A549 (cell line): ENCODE results near the gene MOB1B. TPM values are rescaled to one million over a fixed set of nuclear protein-coding genes. Genes with fewer than 3 reads are reported as not detected.

ENCODE experiments used
- ATAC-seq, 2 experiments: fragments of 200-7000 bp in 1 of 2; fragments of >200 bp in 1 of 2; cut with Nextera tagmentation in 1 of 2; cut with Tn5 transposase in 1 of 2; 3 replicates each; pipeline versions ENCODE4 v1.8.0 to v1.9.1; 2018 to 2020; ENCODE audit warnings: mild to moderate bottlenecking in 1 of 2, moderate library complexity in 1 of 2
- CTCF ChIA-PET: fragments of 300-600 bp; sonication (Branson Sonifier 250); formaldehyde crosslinking; extraction: SDS; loops from one replicate; lab custom pipeline; 2021; ENCODE audit warnings: antibody characterized with exemption, inconsistent platforms; lab: Yijun Ruan, JAX
- POLR2A ChIA-PET: fragments of 350-600 bp; formaldehyde crosslinking; extraction: SDS; loops from one replicate; lab custom pipeline; 2021; ENCODE audit warnings: antibody characterized with exemption, inconsistent platforms; lab: Yijun Ruan, JAX
- DNase-seq, 2 experiments: peaks; one replicate each; pipeline versions ENCODE4 v3.0.0 to v3.0.0-alpha.2; 2011 to 2016; ENCODE audit warnings: low read depth in 1 of 2, low spot score in 1 of 2
- FAIRE-seq: peaks from 2 replicates; lab custom pipeline; 2011; peaks lifted over from hg19 to GRCh38; lab: Jason Lieb, UNC
- H3K27ac ChIP-seq, 2 experiments: fragments of >200 bp; sonication (Bioruptor Twin); formaldehyde crosslinking; 3 replicates each; pipeline ENCODE4 v1.5.1; 2016 to 2017
- H3K4me1 ChIP-seq: fragments of >200 bp; sonication (Bioruptor Twin); formaldehyde crosslinking; 3 replicates; pipeline ENCODE4 v1.6.1; 2016
- H3K4me2 ChIP-seq: fragments of >200 bp; sonication (Bioruptor Twin); formaldehyde crosslinking; 3 replicates; pipeline ENCODE4 v1.6.1; 2016
- H3K4me3 ChIP-seq: fragments of >200 bp; sonication (Bioruptor Twin); formaldehyde crosslinking; 3 replicates; pipeline ENCODE4 v1.5.1; 2016
- H3K9me3 ChIP-seq: fragments of >200 bp; sonication (Bioruptor Twin); formaldehyde crosslinking; 3 replicates; pipeline ENCODE4 v1.6.1; 2016
- BCL3 ChIP-seq: fragments of >200 bp; sonication (Bioruptor Twin); formaldehyde crosslinking; IDR thresholded peaks from 3 replicates; pipeline ENCODE4 v1.6.1; 2016
- BHLHE40 ChIP-seq: IDR thresholded peaks from 2 replicates; pipeline ENCODE4 v1.6.1; 2012; ENCODE audit warnings: low read depth, low read length, inconsistent platforms
- CBX8 ChIP-seq: fragments of 200-600 bp; sonication (generic); IDR thresholded peaks from 2 replicates; pipeline ENCODE4 v1.6.1; 2016
- CHD4 ChIP-seq: fragments of 200-600 bp; sonication (generic); IDR thresholded peaks from 2 replicates; pipeline ENCODE4 v1.6.1; 2016; ENCODE audit warnings: antibody characterized with exemption, mild to moderate bottlenecking, borderline replicate concordance
- E2F6 ChIP-seq: IDR thresholded peaks from 2 replicates; pipeline ENCODE4 v1.6.1; 2012; ENCODE audit warnings: low read depth, borderline replicate concordance
- EHF ChIP-seq: fragments of 250-450 bp; sonication (Bioruptor Pico); IDR thresholded peaks from 2 replicates; pipeline ENCODE4 v1.5.0; 2020; ENCODE audit warnings: mild to moderate bottlenecking
- EP300 ChIP-seq, 2 experiments: fragments of >200 bp; sonication (Bioruptor Twin); formaldehyde crosslinking; IDR thresholded peaks; 2 replicates in 1 of 2; 3 replicates in 1 of 2; pipeline ENCODE4 v1.6.1; 2016 to 2017
- FOXS1 ChIP-seq: fragments of 250-450 bp; sonication (Bioruptor Pico); IDR thresholded peaks from 2 replicates; pipeline ENCODE4 v1.5.0; 2020; ENCODE audit warnings: mild to moderate bottlenecking, moderate library complexity
- GATA3 ChIP-seq: IDR thresholded peaks from 2 replicates; pipeline ENCODE4 v1.6.1; 2012; ENCODE audit warnings: borderline replicate concordance
- HEYL ChIP-seq: fragments of 250-450 bp; sonication (Bioruptor Pico); IDR thresholded peaks from 2 replicates; pipeline ENCODE4 v1.8.0; 2021; ENCODE audit warnings: mild to moderate bottlenecking, moderate library complexity
- HMGXB4 ChIP-seq: fragments of 250-450 bp; sonication (Bioruptor Pico); IDR thresholded peaks from 2 replicates; pipeline ENCODE4 v1.5.0; 2021; ENCODE audit warnings: mild to moderate bottlenecking, moderate library complexity, borderline replicate concordance
- HOXA7 ChIP-seq: fragments of 250-450 bp; sonication (Bioruptor Pico); IDR thresholded peaks from 2 replicates; pipeline ENCODE4 v1.5.0; 2020; ENCODE audit warnings: mild to moderate bottlenecking, moderate library complexity
- HOXB13 ChIP-seq: fragments of 250-450 bp; sonication (Bioruptor Pico); IDR thresholded peaks from 2 replicates; pipeline ENCODE4 v1.5.0; 2020; ENCODE audit warnings: low read depth, mild to moderate bottlenecking, moderate library complexity
- HOXB5 ChIP-seq: fragments of 250-450 bp; sonication (Bioruptor Pico); IDR thresholded peaks from 2 replicates; pipeline ENCODE4 v1.5.0; 2020; ENCODE audit warnings: mild to moderate bottlenecking, moderate library complexity
- JUN ChIP-seq, 2 experiments: fragments of >200 bp; sonication (Bioruptor Twin); formaldehyde crosslinking; IDR thresholded peaks; 2 replicates in 1 of 2; 3 replicates in 1 of 2; pipeline ENCODE4 v1.6.1; 2016 to 2017
- JUNB ChIP-seq: fragments of >200 bp; sonication (Bioruptor Twin); formaldehyde crosslinking; IDR thresholded peaks from 2 replicates; pipeline ENCODE4 v1.6.1; 2016
- KDM1A ChIP-seq: fragments of 200-600 bp; sonication (generic); IDR thresholded peaks from 2 replicates; pipeline ENCODE4 v1.6.1; 2016; ENCODE audit warnings: low read depth, mild to moderate bottlenecking
- KDM5A ChIP-seq: fragments of 200-600 bp; sonication (generic); IDR thresholded peaks from 2 replicates; pipeline ENCODE4 v1.6.1; 2016; ENCODE audit warnings: antibody characterized with exemption, mild to moderate bottlenecking
- PBX3 ChIP-seq: IDR thresholded peaks from 2 replicates; pipeline ENCODE4 v1.6.1; 2012
- POLR2AphosphoS2 ChIP-seq: conservative IDR thresholded peaks from 2 replicates; pipeline ENCODE4 v1.6.1; 2012; ENCODE audit warnings: low read length, improper control_type of control experiment, inconsistent platforms
- RAD21 ChIP-seq, 2 experiments: fragments of >200 bp in 1 of 2; sonication (Bioruptor Twin) in 1 of 2; formaldehyde crosslinking in 1 of 2; IDR thresholded peaks in 1 of 2; conservative IDR thresholded peaks in 1 of 2; 2 replicates in 1 of 2; 3 replicates in 1 of 2; pipeline ENCODE4 v1.6.1; 2012 to 2018; ENCODE audit warnings: inconsistent platforms in 1 of 2
- RARB ChIP-seq: fragments of 250-450 bp; sonication (Bioruptor Pico); IDR thresholded peaks from 2 replicates; pipeline ENCODE4 v1.8.0; 2021; ENCODE audit warnings: mild to moderate bottlenecking, moderate library complexity
- RNF2 ChIP-seq: fragments of 200-600 bp; sonication (generic); IDR thresholded peaks from 2 replicates; pipeline ENCODE4 v1.6.1; 2016; ENCODE audit warnings: low read depth, mild to moderate bottlenecking, antibody characterized with exemption, moderate library complexity, borderline replicate concordance
- SREBF2 ChIP-seq: fragments of 450-650 bp; IDR thresholded peaks from 2 replicates; pipeline ENCODE4 v1.6.1; 2014; ENCODE audit warnings: mild to moderate bottlenecking, moderate library complexity
- TP53 ChIP-seq: fragments of 250-450 bp; sonication (Bioruptor Pico); IDR thresholded peaks from 2 replicates; pipeline ENCODE4 v1.5.0; 2021; ENCODE audit warnings: mild to moderate bottlenecking, moderate library complexity
- USF2 ChIP-seq: fragments of 450-650 bp; IDR thresholded peaks from 2 replicates; pipeline ENCODE4 v1.6.1; 2014; ENCODE audit warnings: antibody characterized with exemption
- ZNF302 ChIP-seq: fragments of 250-450 bp; sonication (Bioruptor Pico); IDR thresholded peaks from 2 replicates; pipeline ENCODE4 v1.9.0; 2021; ENCODE audit warnings: inconsistent platforms, mild to moderate bottlenecking, moderate library complexity
- ZSCAN20 ChIP-seq: fragments of 250-450 bp; sonication (Bioruptor Pico); IDR thresholded peaks from 2 replicates; pipeline ENCODE4 v1.8.0; 2022; ENCODE audit warnings: mild to moderate bottlenecking, moderate library complexity
- WGBS: methylation state at CpG from one replicate; pipeline ENCODE4 v1.1.6; 2017; ENCODE audit errors: missing lambda C conversion rate; 5-methylcytosine and 5-hydroxymethylcytosine counted together
- polyA plus RNA-seq, 4 experiments: library from polyadenylated mRNA; depleted of rRNA in 3 of 4; stranded (reverse); fragments of >200 nt; fragmentation: RNase III in 1 of 4; extraction: RNeasy Plus Mini Kit Qiagen cat#74134 plus additional on column Dnase treatment in 1 of 4; gene quantifications; 2 replicates in 3 of 4; 3 replicates in 1 of 4; pipeline ENCODE4 v1.2.3, GENCODE V29; 2011 to 2017
- TF ChIP-seq, protein P1 (sequence below): fragments of >200 bp; sonication (Bioruptor Twin); formaldehyde crosslinking; IDR thresholded peaks from 2 replicates; pipeline ENCODE4 v1.6.1; 2016

MOB1B gene
- polyA plus RNA-seq, 2 of the 4 experiments (the other 2 are of a cell fraction): 6.7 to 9.5 TPM

DNA sequence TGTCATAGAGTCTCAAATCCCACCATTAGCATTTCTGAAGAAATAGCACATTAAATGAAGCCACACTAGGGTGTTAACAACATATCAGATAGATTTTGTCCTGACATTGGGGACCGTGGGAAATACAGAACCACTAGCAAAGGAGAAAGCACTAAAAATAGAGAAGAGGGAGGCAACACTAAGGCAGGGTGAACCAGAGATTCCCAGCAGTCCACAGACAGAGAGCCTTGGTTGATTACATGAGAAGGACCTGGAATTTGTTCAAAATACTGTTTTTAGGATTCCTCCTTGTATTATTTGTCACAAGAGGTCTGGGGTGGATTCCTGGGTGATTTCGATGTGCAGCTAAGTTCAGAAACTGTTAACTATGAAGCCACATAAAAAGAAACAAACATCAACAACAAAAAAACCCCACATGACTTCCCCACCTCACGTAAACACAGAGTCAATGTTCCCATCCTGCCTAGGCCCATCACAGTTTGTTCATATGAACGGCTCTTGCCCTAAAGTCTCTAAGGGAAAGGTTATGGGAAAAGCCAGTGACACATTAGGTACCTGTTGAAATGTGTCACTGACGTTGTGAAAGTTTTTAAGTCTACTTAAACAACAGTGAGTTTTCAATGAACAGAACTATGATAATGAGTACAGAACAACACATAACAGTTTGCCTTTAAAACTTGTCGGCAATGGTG lies 38.9 kb upstream of the MOB1B start:
- no peak for FAIRE-seq
- Histone ChIP-seq H3K4me3 (no peak overlapping the region), H3K27ac (no peak overlapping the region), H3K4me1 (no peaks in the 10 kb centered on the region), H3K9me3 (no peaks in the 10 kb centered on the region), H3K4me2 (no peak overlapping the region)
- no peak for ATAC-seq
- DNase-seq: no peak
- ChIA-PET CTCF (no interaction called here), POLR2A (no interaction called here)
- 51% methylated on average over 6 of the region's 6 CpGs for WGBS
- TF ChIP-seq KDM1A (no peak), EHF (CRISPR knock-in tag) (no peak), JUN (IDR thresholded peaks at IDR 0.05) (no peak), USF2 (no peak), ZSCAN20 (CRISPR knock-in tag) (no peak), GATA3 (no peak), FOXS1 (CRISPR knock-in tag) (no peak), HMGXB4 (CRISPR knock-in tag) (no peak)
- TF ChIP-seq, protein P1, sequence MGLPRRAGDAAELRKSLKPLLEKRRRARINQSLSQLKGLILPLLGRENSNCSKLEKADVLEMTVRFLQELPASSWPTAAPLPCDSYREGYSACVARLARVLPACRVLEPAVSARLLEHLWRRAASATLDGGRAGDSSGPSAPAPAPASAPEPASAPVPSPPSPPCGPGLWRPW: no peak

GRCh38 chr4:70868778-70869177 lies 33.4 kb upstream of the MOB1B start:
- FAIRE-seq: no peak
- ATAC-seq: no peak
- POLR2A ChIA-PET: no interaction called here

DNA sequence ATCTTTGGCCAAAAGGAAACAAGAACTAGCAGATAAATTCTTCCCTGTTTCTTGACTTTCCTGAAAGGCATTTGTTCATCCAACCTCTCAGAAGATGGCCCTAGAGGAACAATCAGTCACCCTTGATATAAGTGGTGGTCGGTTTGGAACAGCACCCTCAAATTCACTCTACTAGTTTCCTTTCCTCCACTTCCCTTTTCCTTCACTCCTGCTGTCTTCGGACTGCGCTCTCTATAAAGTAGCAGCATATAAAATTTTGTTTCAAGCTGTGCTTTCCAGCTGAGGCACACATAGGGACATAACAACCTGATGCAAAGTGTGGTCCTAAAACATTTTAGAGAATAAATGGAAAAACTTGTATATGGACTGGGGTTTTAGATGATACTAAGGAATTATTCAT lies 29.0 kb upstream of the MOB1B start:
- TF ChIP-seq E2F6 (no peak), POLR2AphosphoS2 (no peak), TP53 (CRISPR knock-in tag) (no peak), HOXB5 (no peak), HMGXB4 (CRISPR knock-in tag) (no peak), JUN (IDR thresholded peaks at IDR 0.05) (no peak), SREBF2 (no peak), BCL3 (no peak), EP300 (IDR thresholded peaks at IDR 0.05) (no peak), ZSCAN20 (CRISPR knock-in tag) (no peak), EHF (CRISPR knock-in tag) (no peak), CHD4 (no peak), PBX3 (no peak), HEYL (no peak), HOXA7 (no peak), KDM5A (no peak), RAD21 (conservative IDR thresholded peaks at IDR 0.05 in 1 of 2, IDR thresholded peaks at IDR 0.05 in 1 of 2) (no peak), RNF2 (no peak), JUNB (no peak)
- CTCF ChIA-PET: no interaction called here
- ATAC-seq (no peak), FAIRE-seq (no peak), DNase-seq (no peak)
- 83% methylated on average over 3 of the region's 3 CpGs for WGBS
- H3K4me1 ChIP-seq: no peaks in the 10 kb centered on the region
- no peaks in the 10 kb centered on the region for H3K9me3 ChIP-seq
- POLR2A ChIA-PET: no interaction called here
- no peak overlapping the region for H3K27ac ChIP-seq
- H3K4me3 ChIP-seq: no peak overlapping the region
- H3K4me2 ChIP-seq: no peak overlapping the region

More at GRCh38 chr4:70868778-70869177, 33.4 kb upstream of the MOB1B start:
- no peak for DNase-seq
- no peaks in the 10 kb centered on the region for H3K4me1 ChIP-seq
- H3K4me3 ChIP-seq: no peak overlapping the region
- no peak overlapping the region for H3K4me2 ChIP-seq
- CTCF ChIA-PET: interaction anchor here (1.5 kb wide), 1 partner anchor 17 kb away, joined by 3 read pairs; no protein-coding TSS in a partner anchor
- no peak overlapping the region for H3K27ac ChIP-seq
- TF ChIP-seq BHLHE40 (no peak), CBX8 (no peak), ZNF302 (no peak), KDM5A (no peak), HOXB13 (CRISPR knock-in tag) (no peak), RARB (no peak)
- H3K9me3 ChIP-seq: no peaks in the 10 kb centered on the region
